H1 (cell line): ENCODE results near the gene ENO2. TPM values are rescaled to one million over a fixed set of nuclear protein-coding genes. Genes with fewer than 3 reads are reported as not detected.

Experiments used
- ASH2L ChIP-seq: fragments of 200-600, 300-600 bp; sonication (generic); IDR thresholded peaks from one replicate; pipeline ENCODE4 v1.7.1; 2017; ENCODE audit warnings: low read length
- BCL11A ChIP-seq, 2 experiments: IDR thresholded peaks; one replicate each; pipeline ENCODE4 v1.6.1; 2011; ENCODE audit warnings: low read depth in 2 of 2, low read length in 2 of 2, mild to moderate bottlenecking in 2 of 2
- BRCA1 ChIP-seq: IDR thresholded peaks from 2 replicates; pipeline ENCODE4 v1.6.1; 2012; ENCODE audit warnings: low read depth, low read length, improper control_type of control experiment
- CBX5 ChIP-seq: fragments of 300-800, 300-1000 bp; sonication (generic); IDR thresholded peaks from 2 replicates; pipeline ENCODE4 v1.7.1; 2016; ENCODE audit warnings: antibody characterized with exemption, low read length, low read depth
- CBX8 ChIP-seq: fragments of 300-800, 300-1000 bp; sonication (generic); IDR thresholded peaks from 2 replicates; pipeline ENCODE4 v1.7.1; 2016; ENCODE audit warnings: low read depth, low read length, borderline replicate concordance
- CHD1 ChIP-seq: IDR thresholded peaks from 2 replicates; pipeline ENCODE4 v1.6.1; 2012; ENCODE audit warnings: low read depth, low read length, improper control_type of control experiment
- CHD2 ChIP-seq: IDR thresholded peaks from 2 replicates; pipeline ENCODE4 v1.6.1; 2012; ENCODE audit warnings: low read length, improper control_type of control experiment
- CTBP2 ChIP-seq: IDR thresholded peaks from 2 replicates; pipeline ENCODE4 v1.7.0; 2011; ENCODE audit warnings: borderline replicate concordance, mild to moderate bottlenecking, moderate library complexity, mixed read lengths, low read length; ENCODE audit not compliant: insufficient read depth, insufficient read length
- E2F6 ChIP-seq: IDR thresholded peaks from 2 replicates; pipeline ENCODE4 v1.6.1; 2012; ENCODE audit warnings: inconsistent platforms
- EGR1 ChIP-seq: IDR thresholded peaks from 2 replicates; pipeline ENCODE4 v1.6.1; 2011; ENCODE audit warnings: low read depth, low read length, borderline replicate concordance
- JUND ChIP-seq: IDR thresholded peaks from 2 replicates; pipeline ENCODE4 v1.6.1; 2011; ENCODE audit warnings: mild to moderate bottlenecking, improper control_type of control experiment, low read length
- NANOG ChIP-seq: IDR thresholded peaks from 2 replicates; pipeline ENCODE4 v1.6.1; 2011; ENCODE audit warnings: low read length, low read depth, mild to moderate bottlenecking, inconsistent platforms; ENCODE audit not compliant: insufficient read depth, poor library complexity, severe bottlenecking
- NRF1 ChIP-seq: IDR thresholded peaks from 2 replicates; pipeline ENCODE4 v1.6.1; 2011; ENCODE audit warnings: mild to moderate bottlenecking, low read depth, low read length, improper control_type of control experiment
- POU5F1 ChIP-seq: IDR thresholded peaks from 2 replicates; pipeline ENCODE4 v1.6.1; 2011; ENCODE audit warnings: low read depth, mild to moderate bottlenecking, low read length, moderate library complexity
- RBBP5 ChIP-seq: IDR thresholded peaks from 2 replicates; pipeline ENCODE4 v1.7.1; 2012; ENCODE audit warnings: low read depth, mild to moderate bottlenecking, inconsistent platforms, low read length, moderate library complexity, borderline replicate concordance
- RFX5 ChIP-seq: IDR thresholded peaks from 2 replicates; pipeline ENCODE4 v1.6.1; 2011; ENCODE audit warnings: low read depth, low read length, improper control_type of control experiment, borderline replicate concordance
- SIN3A ChIP-seq, 2 experiments: IDR thresholded peaks in 1 of 2; conservative IDR thresholded peaks in 1 of 2; 2 replicates each; pipeline ENCODE4 v1.6.1; 2011 to 2012; ENCODE audit warnings: low read length in 2 of 2, improper control_type of control experiment in 1 of 2, low read depth in 1 of 2, mild to moderate bottlenecking in 1 of 2
- SIX5 ChIP-seq: IDR thresholded peaks from 2 replicates; pipeline ENCODE4 v1.6.1; 2011; ENCODE audit warnings: mild to moderate bottlenecking, low read depth, low read length
- SP1 ChIP-seq: IDR thresholded peaks from 2 replicates; pipeline ENCODE4 v1.6.1; 2011; ENCODE audit warnings: low read depth, low read length
- SP2 ChIP-seq: IDR thresholded peaks from 2 replicates; pipeline ENCODE4 v1.6.1; 2012; ENCODE audit warnings: mild to moderate bottlenecking, low read length, inconsistent platforms
- SP4 ChIP-seq: IDR thresholded peaks from 2 replicates; pipeline ENCODE4 v1.6.1; 2012; ENCODE audit warnings: low read length, inconsistent platforms
- SRF ChIP-seq: IDR thresholded peaks from 2 replicates; pipeline ENCODE4 v1.6.1; 2011; ENCODE audit warnings: mild to moderate bottlenecking, low read depth, low read length, moderate library complexity
- TAF1 ChIP-seq: IDR thresholded peaks from 2 replicates; pipeline ENCODE4 v1.6.1; 2011; ENCODE audit warnings: mild to moderate bottlenecking, low read depth, low read length
- TAF7 ChIP-seq: optimal IDR thresholded peaks from 2 replicates; pipeline ENCODE3; 2011; ENCODE audit warnings: low read depth, mild to moderate bottlenecking, inconsistent platforms, low read length, moderate library complexity, borderline replicate concordance
- TCF12 ChIP-seq: IDR thresholded peaks from 2 replicates; pipeline ENCODE4 v1.6.1; 2011; ENCODE audit warnings: low read depth, mild to moderate bottlenecking, low read length
- ZNF274 ChIP-seq: IDR thresholded peaks from 2 replicates; pipeline ENCODE4 v1.7.0; 2012; ENCODE audit warnings: low read length, borderline replicate concordance; ENCODE audit errors: extremely low read depth
- polyA plus RNA-seq, 7 experiments: library from polyadenylated mRNA; depleted of rRNA in 3 of 7; stranded (reverse) in 5 of 7; unstranded in 2 of 7; fragments of >200 nt in 5 of 7; fragments of 200-250 nt in 2 of 7; gene quantifications; 1 replicate in 5 of 7; 2 replicates in 1 of 7; 4 replicates in 1 of 7; pipeline versions ENCODE4 v1.2.1 to v1.2.3, GENCODE V29; 2011 to 2013; ENCODE audit warnings: missing spikeins in 2 of 7, mixed read lengths in 2 of 7
- total RNA-seq: library from RNA; stranded (reverse); fragmentation: NEBNext Ultra II Directional; extraction: Animal tissue kit (Norgen Biotek cat#: 25700); gene quantifications from 2 replicates; pipeline ENCODE4 v1.2.1, GENCODE V29; 2021

ENO2 gene
- total and polyA plus RNA-seq, 2 of the 8 experiments (the other 6 are each of a cell fraction or from before 2014, with no cell fraction given): 92.4 to 102 TPM

DNA sequence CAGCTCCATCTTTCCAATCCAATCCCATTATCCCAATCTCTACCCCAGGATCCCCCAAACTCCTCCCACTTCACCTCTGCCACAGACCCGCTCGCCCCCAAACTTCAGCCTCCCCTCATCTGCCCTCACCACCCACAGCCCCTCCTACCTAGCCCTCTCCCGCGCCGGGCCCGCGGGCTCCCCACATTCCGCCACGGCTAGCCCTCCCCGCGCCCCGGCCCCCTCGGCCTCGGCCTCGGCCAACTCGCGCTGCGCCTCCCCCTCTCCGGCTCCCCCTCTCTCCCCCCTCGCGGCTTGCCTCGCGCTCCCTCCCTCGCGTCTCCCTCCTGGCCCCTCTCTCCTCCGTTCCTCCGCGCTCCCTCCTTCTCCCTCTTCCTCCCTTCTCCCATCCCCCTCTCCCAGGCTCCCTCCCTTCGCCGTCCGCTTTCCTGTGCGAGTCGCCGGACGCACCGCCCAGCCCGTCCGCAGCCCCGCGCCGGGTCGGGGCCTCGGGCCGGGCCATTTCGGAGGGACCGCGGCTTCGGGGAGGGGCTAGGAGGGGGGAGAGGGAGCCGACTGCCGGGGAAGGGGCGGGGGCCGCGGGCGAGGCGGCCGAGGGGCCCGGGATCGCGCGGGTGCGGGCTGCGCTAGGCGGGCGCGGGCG is 13.1 kb downstream of the ENO2 start, which contains the start of gene ATN1 (continued):
- TF ChIP-seq SP2 (no peak), SIN3A (conservative IDR thresholded peaks at IDR 0.05 in 1 of 2, IDR thresholded peaks at IDR 0.05 in 1 of 2; ENCODE audit: low read depth in 1 of 2, low read length in 2 of 2) (peak; percentile 81 to 91; a peak in 2 of 4 replicates), ASH2L (peak; percentile 96), CHD1 (no peak), TCF12 (no peak), SP1 (0 out of 2 replicates have a peak, but pooled peaks have one; percentile 39), CHD2 (peak; percentile 70), JUND (no peak), TAF1 (peak; percentile 64; the same call in 1 of the 2 replicates), CBX5 (no peak), SIX5 (no peak), BCL11A (IDR thresholded peaks at IDR 0.05; ENCODE audit: low read depth in 2 of 2, low read length in 2 of 2) (no peak), SP4 (no peak), E2F6 (no peak), POU5F1 (no peak), BRCA1 (no peak; the same call in 1 of the 2 replicates), NANOG (peak; percentile 26), TAF7 (peak; percentile 62), RFX5 (no peak), CTBP2 (peak; percentile 98), EGR1 (peak; percentile 92), CBX8 (no peak), SRF (no peak), RBBP5 (peak; percentile 90), ZNF274 (no peak), NRF1 (no peak)
